Spleen (tissue), 11 donors: ENCODE measurements around the gene GTF2A1. TPM values are rescaled to one million over a fixed set of nuclear protein-coding genes. Genes with fewer than 3 reads are reported as not detected.

Experiments used
- DNase-seq: peaks from one replicate; pipeline ENCODE4 v3.0.0-alpha.2; 2020
- H3K27ac ChIP-seq, 8 donors: fragments of 200-600 bp; sonication (generic) in 7 of 8; 1 replicate in 4 of 8; 2 replicates in 4 of 8; pipeline versions ENCODE4 v1.5.0 to v1.8.0; 2016 to 2021; ENCODE audit warnings: inconsistent platforms in 4 of 8, mild to moderate bottlenecking in 4 of 8, moderate library complexity in 1 of 8
- H3K27me3 ChIP-seq, 7 donors: fragments of 200-600 bp; sonication (generic) in 6 of 7; replicated peaks in 1 of 7; 1 replicate in 4 of 7; 2 replicates in 3 of 7; pipeline versions ENCODE4 v1.5.0 to v1.8.0; 2016 to 2021; ENCODE audit warnings: inconsistent platforms in 3 of 7, mild to moderate bottlenecking in 1 of 7
- H3K36me3 ChIP-seq, 6 donors: fragments of 200-600 bp; sonication (generic) in 5 of 6; 1 replicate in 4 of 6; 2 replicates in 2 of 6; pipeline versions ENCODE4 v1.5.0 to v1.8.0; 2016 to 2021; ENCODE audit warnings: inconsistent platforms in 2 of 6
- H3K4me1 ChIP-seq, 6 donors: fragments of 200-600 bp; sonication (generic) in 5 of 6; 1 replicate in 3 of 6; 2 replicates in 3 of 6; pipeline versions ENCODE4 v1.5.0 to v1.8.0; 2016 to 2021; ENCODE audit warnings: inconsistent platforms in 3 of 6
- H3K4me3 ChIP-seq, 8 donors: fragments of 200-600 bp; sonication (generic) in 7 of 8; 1 replicate in 4 of 8; 2 replicates in 4 of 8; pipeline versions ENCODE4 v1.5.0 to v1.8.0; 2016 to 2021; ENCODE audit warnings: inconsistent platforms in 4 of 8, mild to moderate bottlenecking in 4 of 8, moderate library complexity in 2 of 8
- H3K9me3 ChIP-seq, 8 donors: fragments of 200-600 bp; sonication (generic) in 7 of 8; 1 replicate in 4 of 8; 2 replicates in 4 of 8; pipeline versions ENCODE4 v1.5.0 to v1.8.0; 2016 to 2021; ENCODE audit warnings: inconsistent platforms in 4 of 8
- POLR2A ChIP-seq, 3 donors: fragments of 450-650 bp; IDR thresholded peaks; one replicate each; pipeline ENCODE4 v1.5.1; 2017; ENCODE audit warnings: antibody characterized with exemption in 3 of 3, mild to moderate bottlenecking in 1 of 3
- POLR2AphosphoS5 ChIP-seq, 3 donors: sonication (generic); formaldehyde crosslinking; IDR thresholded peaks; one replicate each; pipeline ENCODE4 v1.5.1; 2017; ENCODE audit warnings: antibody characterized with exemption in 3 of 3
- WGBS, 5 donors: extraction: QIAGEN DNeasy Blood & Tissue Kit in 3 of 5; methylation state at CpG; one replicate each; pipeline versions ENCODE4 v1.1.5 to v1.1.7; 2013 to 2018; 5-methylcytosine and 5-hydroxymethylcytosine counted together
- intact Hi-C: fragments of 100-400 bp; cut with DNase I; formaldehyde crosslinking; loops from one replicate; pipeline ENCODE4 v1.15.0; 2023; ENCODE audit warnings: low total_unique reads
- polyA plus RNA-seq, 3 donors: library from polyadenylated mRNA; stranded (reverse); fragments of 200-250 nt; gene quantifications; one replicate each; pipeline ENCODE4 v1.2.1, GENCODE V29; 2013
- total RNA-seq, 7 donors: library from RNA; depleted of rRNA in 3 of 7; stranded (reverse); fragments of >200 nt in 3 of 7; fragmentation: NEBNext Ultra II Directional in 4 of 7; extraction: Animal tissue kit (Norgen Biotek cat#: 25700) in 4 of 7; gene quantifications; one replicate each; pipeline versions ENCODE4 v1.1.0 to v1.2.1, GENCODE V29; 2016 to 2021
- TF ChIP-seq, protein P1 (sequence below), 11 experiments: fragments of 200-600 bp in 7 of 11; fragments of 450-650 bp in 4 of 11; sonication (generic) in 4 of 11; IDR thresholded peaks in 8 of 11; conservative IDR thresholded peaks in 3 of 11; 1 replicate in 7 of 11; 2 replicates in 4 of 11; pipeline versions ENCODE4 v1.4.0 to v1.8.0; 2016 to 2021; ENCODE audit warnings: antibody characterized with exemption in 11 of 11, inconsistent platforms in 4 of 11, mild to moderate bottlenecking in 1 of 11
- donor health status: healthy with polysubstance abuse.
- donor health status: DM: no; HTN: no; CAD: no; lungs with moderate emphysema.
- donor health status: DM: no; HTN: no; CAD: no.
- donor health status: Bipolar disorder and iron deficiency.
- donor health status: healthy.
- donor health status: DM: no; HTN: no; CAD: no.
- donor health status: DM: yes; HTN: yes; CAD: no.

GTF2A1 gene
- total and polyA plus RNA-seq, 10 donors, result 5.1 to 40.7 (median 27.5) TPM

DNA sequence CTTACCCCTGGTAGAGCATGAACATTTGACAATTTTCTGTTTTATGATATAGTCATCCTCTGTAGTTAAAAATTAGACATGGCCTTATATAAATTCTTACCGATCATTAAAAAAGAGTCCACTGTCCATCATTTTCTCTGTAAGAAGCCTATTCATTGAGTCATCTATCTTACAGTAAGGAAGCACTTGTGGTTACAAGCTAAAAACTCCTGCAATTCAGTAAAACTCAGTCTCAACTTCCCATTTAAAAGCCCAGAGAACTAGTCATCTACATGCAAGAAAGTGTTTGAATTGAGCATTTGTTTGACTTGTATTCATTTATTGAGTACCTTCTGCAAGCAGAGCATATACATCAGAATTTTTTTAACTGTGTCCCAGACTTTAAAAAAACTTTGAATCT is 63.3 kb downstream of the GTF2A1 start:
- TF ChIP-seq, protein P1, sequence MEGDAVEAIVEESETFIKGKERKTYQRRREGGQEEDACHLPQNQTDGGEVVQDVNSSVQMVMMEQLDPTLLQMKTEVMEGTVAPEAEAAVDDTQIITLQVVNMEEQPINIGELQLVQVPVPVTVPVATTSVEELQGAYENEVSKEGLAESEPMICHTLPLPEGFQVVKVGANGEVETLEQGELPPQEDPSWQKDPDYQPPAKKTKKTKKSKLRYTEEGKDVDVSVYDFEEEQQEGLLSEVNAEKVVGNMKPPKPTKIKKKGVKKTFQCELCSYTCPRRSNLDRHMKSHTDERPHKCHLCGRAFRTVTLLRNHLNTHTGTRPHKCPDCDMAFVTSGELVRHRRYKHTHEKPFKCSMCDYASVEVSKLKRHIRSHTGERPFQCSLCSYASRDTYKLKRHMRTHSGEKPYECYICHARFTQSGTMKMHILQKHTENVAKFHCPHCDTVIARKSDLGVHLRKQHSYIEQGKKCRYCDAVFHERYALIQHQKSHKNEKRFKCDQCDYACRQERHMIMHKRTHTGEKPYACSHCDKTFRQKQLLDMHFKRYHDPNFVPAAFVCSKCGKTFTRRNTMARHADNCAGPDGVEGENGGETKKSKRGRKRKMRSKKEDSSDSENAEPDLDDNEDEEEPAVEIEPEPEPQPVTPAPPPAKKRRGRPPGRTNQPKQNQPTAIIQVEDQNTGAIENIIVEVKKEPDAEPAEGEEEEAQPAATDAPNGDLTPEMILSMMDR (IDR thresholded peaks at IDR 0.05 in 8 of 11, conservative IDR thresholded peaks at IDR 0.05 in 3 of 11), result no peak
- TF ChIP-seq POLR2AphosphoS5 (IDR thresholded peaks at IDR 0.05) (no peak), POLR2A (IDR thresholded peaks at IDR 0.05) (no peak)
- no peak for DNase-seq
- H3K36me3 ChIP-seq, result no peaks in the 10 kb centered on the region
- intact Hi-C loops, result no loop called here
- peaks cover 0 to 6% (median 0%) of the 10 kb centered on the region in 8 donors for H3K9me3 ChIP-seq
- WGBS, 5 donors, result 42 to 75% (median 49%) methylated on average over 1 of the region's 1 CpG
- H3K4me1 ChIP-seq, result peaks cover 0 to 11% (median 0%) of the 10 kb centered on the region in 6 donors
- no peaks in the 10 kb centered on the region for H3K27me3 ChIP-seq
- H3K4me3 ChIP-seq, result no peak overlapping the region
- peak overlapping the region in 1 of 8 donors; percentile 2 for H3K27ac ChIP-seq

DNA sequence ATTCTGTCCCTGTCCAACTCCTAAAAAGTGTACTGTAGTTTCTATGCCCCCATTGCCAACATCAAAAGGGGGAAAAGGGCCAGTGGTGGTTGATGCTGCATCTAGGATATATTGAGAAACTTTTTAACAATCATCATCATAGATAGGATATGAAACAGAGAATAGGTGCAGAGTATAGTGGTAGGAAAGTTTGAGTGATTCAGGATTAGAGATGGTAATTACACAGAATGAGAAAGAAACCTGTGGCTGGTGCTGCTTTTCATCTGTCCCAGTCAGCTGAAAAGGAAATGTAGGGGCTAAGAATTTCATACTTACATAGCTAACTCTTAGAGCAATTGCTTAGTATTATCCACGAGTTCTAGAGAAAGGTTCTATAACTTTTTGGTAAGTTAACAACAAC is 67.6 kb downstream of the GTF2A1 start:
- H3K4me1 ChIP-seq, result peaks cover 0 to 16% (median 0%) of the 10 kb centered on the region in 6 donors
- no peaks in the 10 kb centered on the region for H3K27me3 ChIP-seq
- no peak overlapping the region for H3K27ac ChIP-seq
- H3K4me3 ChIP-seq, result no peak overlapping the region
- WGBS, 5 donors, result 54 to 83% (median 78%) methylated on average over 1 of the region's 1 CpG
- no peaks in the 10 kb centered on the region for H3K9me3 ChIP-seq
- H3K36me3 ChIP-seq, result no peaks in the 10 kb centered on the region
- no peak for DNase-seq
- intact Hi-C loops, result no loop called here
- TF ChIP-seq, protein P1 (IDR thresholded peaks at IDR 0.05 in 8 of 11, conservative IDR thresholded peaks at IDR 0.05 in 3 of 11), result no peak
- TF ChIP-seq POLR2AphosphoS5 (IDR thresholded peaks at IDR 0.05) (no peak), POLR2A (IDR thresholded peaks at IDR 0.05) (no peak)

DNA sequence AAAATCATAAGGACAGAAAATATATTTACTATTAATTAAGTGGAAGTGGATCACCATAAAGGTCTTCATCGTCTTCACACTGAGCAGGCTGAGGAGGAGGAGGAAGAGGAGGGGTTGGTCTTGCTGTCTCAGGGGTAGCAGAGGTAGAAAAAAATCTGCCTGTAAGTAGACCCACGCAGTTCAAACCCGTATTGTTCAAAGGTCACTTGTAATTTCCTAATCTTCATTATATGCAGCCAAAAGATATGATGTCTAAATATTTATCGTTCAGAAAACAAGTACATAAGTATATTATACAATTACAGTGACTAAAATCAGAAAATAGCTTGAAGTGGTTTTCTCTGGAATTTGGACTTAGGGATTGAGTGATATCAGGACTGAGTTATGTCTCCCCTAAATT is 72.1 kb downstream of the GTF2A1 start:
- 74 to 81% (median 78%) methylated on average over 4 of the region's 4 CpGs for WGBS, 5 donors
- Histone ChIP-seq H3K36me3 (no peaks in the 10 kb centered on the region), H3K9me3 (no peaks in the 10 kb centered on the region), H3K27ac (no peak overlapping the region), H3K4me1 (peaks cover 0 to 17% (median 1%) of the 10 kb centered on the region in 6 donors), H3K27me3 (no peaks in the 10 kb centered on the region), H3K4me3 (no peak overlapping the region)
- intact Hi-C loops, result no loop called here
- TF ChIP-seq POLR2AphosphoS5 (IDR thresholded peaks at IDR 0.05) (no peak), POLR2A (IDR thresholded peaks at IDR 0.05) (no peak)
- TF ChIP-seq, protein P1 (IDR thresholded peaks at IDR 0.05 in 8 of 11, conservative IDR thresholded peaks at IDR 0.05 in 3 of 11), result no peak
- no peak for DNase-seq

GRCh38 chr14:81147140-81147897 is 73.4 kb downstream of the GTF2A1 start:
- no peak for DNase-seq
- 35 to 45% (median 38%) methylated on average over 2 of the region's 2 CpGs for WGBS, 5 donors
- H3K27ac ChIP-seq, result no peak overlapping the region
- peaks cover 0 to 13% (median 1%) of the 10 kb centered on the region in 6 donors for H3K4me1 ChIP-seq
- H3K9me3 ChIP-seq, result no peaks in the 10 kb centered on the region
- TF ChIP-seq POLR2A (IDR thresholded peaks at IDR 0.05), result no peak
- TF ChIP-seq POLR2AphosphoS5 (IDR thresholded peaks at IDR 0.05), result no peak
- TF ChIP-seq, protein P1 (IDR thresholded peaks at IDR 0.05 in 8 of 11, conservative IDR thresholded peaks at IDR 0.05 in 3 of 11), result no peak
- H3K27me3 ChIP-seq, result no peaks in the 10 kb centered on the region
- intact Hi-C loops, result no loop called here
- no peaks in the 10 kb centered on the region for H3K36me3 ChIP-seq
- no peak overlapping the region for H3K4me3 ChIP-seq
